HL-60 (cell line): ENCODE measurements around the gene AP2M1.

Experiments used
- CTCF ChIP-seq: IDR thresholded peaks from one replicate; pipeline ENCODE4 v1.5.1; 2011; ENCODE audit warnings: low read length, control low read depth, inconsistent platforms; ENCODE audit not compliant: insufficient read depth
- GABPA ChIP-seq: IDR thresholded peaks from 2 replicates; pipeline ENCODE4 v1.6.1; 2012; ENCODE audit warnings: low read depth
- POLR2AphosphoS5 ChIP-seq: IDR thresholded peaks from 2 replicates; pipeline ENCODE4 v1.6.1; 2012; ENCODE audit warnings: low read depth
- SPI1 ChIP-seq: IDR thresholded peaks from 2 replicates; pipeline ENCODE4 v1.6.1; 2012; ENCODE audit warnings: low read depth, mild to moderate bottlenecking, borderline replicate concordance
- TF ChIP-seq, protein P1 (sequence below): IDR thresholded peaks from 2 replicates; pipeline ENCODE4 v1.6.1; 2012; ENCODE audit warnings: low read depth; ENCODE audit not compliant: insufficient replicate concordance

DNA sequence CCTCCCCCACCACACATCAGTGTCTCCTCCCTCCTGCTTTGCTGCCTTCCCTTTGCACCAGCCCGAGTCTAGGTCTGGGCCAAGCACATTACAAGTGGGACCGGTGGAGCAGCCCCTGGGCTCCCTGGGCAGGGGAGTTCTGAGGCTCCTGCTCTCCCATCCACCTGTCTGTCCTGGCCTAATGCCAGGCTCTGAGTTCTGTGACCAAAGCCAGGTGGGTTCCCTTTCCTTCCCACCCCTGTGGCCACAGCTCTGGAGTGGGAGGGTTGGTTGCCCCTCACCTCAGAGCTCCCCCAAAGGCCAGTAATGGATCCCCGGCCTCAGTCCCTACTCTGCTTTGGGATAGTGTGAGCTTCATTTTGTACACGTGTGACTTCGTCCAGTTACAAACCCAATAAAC, 9.0 kb downstream of the AP2M1 start:
- TF ChIP-seq CTCF = no peak
- no peak for TF ChIP-seq POLR2AphosphoS5
- no peak for TF ChIP-seq GABPA
- TF ChIP-seq, protein P1, sequence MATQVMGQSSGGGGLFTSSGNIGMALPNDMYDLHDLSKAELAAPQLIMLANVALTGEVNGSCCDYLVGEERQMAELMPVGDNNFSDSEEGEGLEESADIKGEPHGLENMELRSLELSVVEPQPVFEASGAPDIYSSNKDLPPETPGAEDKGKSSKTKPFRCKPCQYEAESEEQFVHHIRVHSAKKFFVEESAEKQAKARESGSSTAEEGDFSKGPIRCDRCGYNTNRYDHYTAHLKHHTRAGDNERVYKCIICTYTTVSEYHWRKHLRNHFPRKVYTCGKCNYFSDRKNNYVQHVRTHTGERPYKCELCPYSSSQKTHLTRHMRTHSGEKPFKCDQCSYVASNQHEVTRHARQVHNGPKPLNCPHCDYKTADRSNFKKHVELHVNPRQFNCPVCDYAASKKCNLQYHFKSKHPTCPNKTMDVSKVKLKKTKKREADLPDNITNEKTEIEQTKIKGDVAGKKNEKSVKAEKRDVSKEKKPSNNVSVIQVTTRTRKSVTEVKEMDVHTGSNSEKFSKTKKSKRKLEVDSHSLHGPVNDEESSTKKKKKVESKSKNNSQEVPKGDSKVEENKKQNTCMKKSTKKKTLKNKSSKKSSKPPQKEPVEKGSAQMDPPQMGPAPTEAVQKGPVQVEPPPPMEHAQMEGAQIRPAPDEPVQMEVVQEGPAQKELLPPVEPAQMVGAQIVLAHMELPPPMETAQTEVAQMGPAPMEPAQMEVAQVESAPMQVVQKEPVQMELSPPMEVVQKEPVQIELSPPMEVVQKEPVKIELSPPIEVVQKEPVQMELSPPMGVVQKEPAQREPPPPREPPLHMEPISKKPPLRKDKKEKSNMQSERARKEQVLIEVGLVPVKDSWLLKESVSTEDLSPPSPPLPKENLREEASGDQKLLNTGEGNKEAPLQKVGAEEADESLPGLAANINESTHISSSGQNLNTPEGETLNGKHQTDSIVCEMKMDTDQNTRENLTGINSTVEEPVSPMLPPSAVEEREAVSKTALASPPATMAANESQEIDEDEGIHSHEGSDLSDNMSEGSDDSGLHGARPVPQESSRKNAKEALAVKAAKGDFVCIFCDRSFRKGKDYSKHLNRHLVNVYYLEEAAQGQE = no peak
- TF ChIP-seq SPI1 = no peak
